Astrocyte of the spinal cord (primary cell): ENCODE results near the gene MMEL1.

Experiments used
- DNase-seq: peaks from one replicate; pipeline ENCODE4 v3.0.0; 2011; ENCODE audit warnings: low read depth, low spot score
- H3K4me3 ChIP-seq: 2 replicates; pipeline ENCODE4 v1.5.1; 2011; ENCODE audit warnings: low read depth, mild to moderate bottlenecking, low read length, moderate library complexity
- in situ Hi-C: cut with HindIII; loops from 2 replicates; pipeline ENCODE4 v1.10.0; 2017; ENCODE audit warnings: low sequenced_read_pairs
- TF ChIP-seq, protein P1 (sequence below): IDR thresholded peaks from 2 replicates; pipeline ENCODE4 v1.5.1; 2012; ENCODE audit warnings: low read depth, mild to moderate bottlenecking, low read length, inconsistent platforms

MMEL1 gene

GRCh38 chr1:2542246-2542915, 90.4 kb downstream of the MMEL1 start:
- TF ChIP-seq, protein P1, sequence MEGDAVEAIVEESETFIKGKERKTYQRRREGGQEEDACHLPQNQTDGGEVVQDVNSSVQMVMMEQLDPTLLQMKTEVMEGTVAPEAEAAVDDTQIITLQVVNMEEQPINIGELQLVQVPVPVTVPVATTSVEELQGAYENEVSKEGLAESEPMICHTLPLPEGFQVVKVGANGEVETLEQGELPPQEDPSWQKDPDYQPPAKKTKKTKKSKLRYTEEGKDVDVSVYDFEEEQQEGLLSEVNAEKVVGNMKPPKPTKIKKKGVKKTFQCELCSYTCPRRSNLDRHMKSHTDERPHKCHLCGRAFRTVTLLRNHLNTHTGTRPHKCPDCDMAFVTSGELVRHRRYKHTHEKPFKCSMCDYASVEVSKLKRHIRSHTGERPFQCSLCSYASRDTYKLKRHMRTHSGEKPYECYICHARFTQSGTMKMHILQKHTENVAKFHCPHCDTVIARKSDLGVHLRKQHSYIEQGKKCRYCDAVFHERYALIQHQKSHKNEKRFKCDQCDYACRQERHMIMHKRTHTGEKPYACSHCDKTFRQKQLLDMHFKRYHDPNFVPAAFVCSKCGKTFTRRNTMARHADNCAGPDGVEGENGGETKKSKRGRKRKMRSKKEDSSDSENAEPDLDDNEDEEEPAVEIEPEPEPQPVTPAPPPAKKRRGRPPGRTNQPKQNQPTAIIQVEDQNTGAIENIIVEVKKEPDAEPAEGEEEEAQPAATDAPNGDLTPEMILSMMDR: no peak
- in situ Hi-C loops: no loop called here
- no peak overlapping the region for H3K4me3 ChIP-seq
- DNase-seq: no peak

- no peak for DNase-seq
Measured at GRCh38 chr1:2541619-2542245, 91.1 kb downstream of the MMEL1 start.

DNA sequence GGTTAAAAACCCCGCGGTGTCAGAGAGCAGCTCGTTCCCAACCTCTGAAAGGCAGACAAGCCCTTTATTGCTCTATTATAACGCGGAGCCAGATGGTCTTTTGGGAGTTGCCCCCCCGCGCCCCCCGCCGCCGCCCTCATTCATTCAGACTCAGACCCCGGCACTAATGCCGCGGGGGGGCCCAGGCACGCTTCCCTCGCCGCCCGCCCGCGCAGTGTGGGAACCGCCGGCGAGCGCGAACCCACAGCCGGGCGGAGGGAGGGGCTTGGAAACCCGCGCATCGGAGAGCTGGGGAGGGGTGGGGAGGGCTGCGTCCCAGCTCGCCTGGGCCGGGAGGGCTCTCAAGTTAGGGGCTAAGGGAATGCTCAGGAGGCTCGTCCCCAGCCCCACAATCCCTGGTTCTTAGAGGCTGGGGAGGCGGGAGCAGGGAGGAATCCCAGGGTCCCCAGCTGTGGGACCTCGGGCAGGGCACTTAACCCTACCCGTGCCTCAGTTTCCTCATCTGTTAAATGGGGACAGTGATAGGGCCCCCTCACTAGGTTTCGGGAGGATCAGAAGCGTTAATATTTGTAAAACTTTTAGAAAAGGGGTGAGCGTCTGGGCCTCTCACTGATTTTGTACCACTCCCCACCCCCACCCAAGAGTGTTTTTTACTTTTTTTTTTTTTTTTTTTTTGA, 91.9 kb downstream of the MMEL1 start:
- in situ Hi-C loops: no loop called here
- no peak for DNase-seq
- TF ChIP-seq, protein P1: no peak
- H3K4me3 ChIP-seq: no peak overlapping the region

More at GRCh38 chr1:2541619-2542245, 91.1 kb downstream of the MMEL1 start:
- H3K4me3 ChIP-seq: no peak overlapping the region
- TF ChIP-seq, protein P1: no peak
- in situ Hi-C loops: no loop called here
